Right hindlimb (tissue), 1 donor: Measurements from ENCODE around the gene LRRC18.

Experiments
- DNase-seq: peaks from one replicate; pipeline ENCODE4 v3.0.0-alpha.2; 2018

LRRC18 gene

GRCh38 chr10:48945441-48946130 is 5.9 kb upstream of the LRRC18 start:
- DNase-seq, result no peak

DNA sequence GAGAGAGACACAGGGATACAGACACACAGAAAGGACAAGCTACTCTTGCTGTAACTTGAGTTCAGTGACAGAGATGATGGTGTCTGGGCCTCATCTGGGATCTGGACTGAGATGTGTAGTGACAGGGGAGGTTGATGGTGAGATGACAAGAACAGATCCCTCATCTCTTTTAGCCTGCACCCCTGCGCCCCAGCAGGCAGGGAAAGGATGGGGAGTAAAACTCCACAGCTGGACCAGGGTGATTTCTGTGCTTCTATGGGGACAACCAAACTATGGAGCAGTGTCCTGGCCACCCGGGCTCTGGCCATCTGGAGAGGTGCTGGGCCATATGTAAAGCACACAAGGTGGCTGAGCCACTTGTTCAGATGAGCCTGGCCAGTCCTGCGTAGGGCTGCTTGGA is 4.5 kb upstream of the LRRC18 start:
- no peak for DNase-seq

DNA sequence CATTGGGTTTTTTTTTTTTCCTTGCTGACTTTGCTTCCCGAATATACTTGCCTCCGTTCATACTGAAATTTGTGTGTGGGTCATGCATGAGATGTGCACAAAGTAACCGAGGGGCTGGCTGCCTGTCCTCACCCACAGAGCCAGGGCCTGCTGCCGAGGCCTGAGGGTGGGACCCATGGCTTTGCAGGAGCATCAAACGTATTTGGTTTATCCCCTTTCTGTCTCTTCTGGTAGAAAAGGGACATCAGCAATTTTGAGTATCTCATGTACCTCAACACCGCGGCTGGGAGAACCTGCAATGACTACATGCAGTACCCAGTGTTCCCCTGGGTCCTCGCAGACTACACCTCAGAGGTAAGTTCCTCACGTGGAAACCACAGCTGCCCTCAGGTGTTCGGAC is 3.5 kb upstream of the LRRC18 start:
- no peak for DNase-seq

DNA sequence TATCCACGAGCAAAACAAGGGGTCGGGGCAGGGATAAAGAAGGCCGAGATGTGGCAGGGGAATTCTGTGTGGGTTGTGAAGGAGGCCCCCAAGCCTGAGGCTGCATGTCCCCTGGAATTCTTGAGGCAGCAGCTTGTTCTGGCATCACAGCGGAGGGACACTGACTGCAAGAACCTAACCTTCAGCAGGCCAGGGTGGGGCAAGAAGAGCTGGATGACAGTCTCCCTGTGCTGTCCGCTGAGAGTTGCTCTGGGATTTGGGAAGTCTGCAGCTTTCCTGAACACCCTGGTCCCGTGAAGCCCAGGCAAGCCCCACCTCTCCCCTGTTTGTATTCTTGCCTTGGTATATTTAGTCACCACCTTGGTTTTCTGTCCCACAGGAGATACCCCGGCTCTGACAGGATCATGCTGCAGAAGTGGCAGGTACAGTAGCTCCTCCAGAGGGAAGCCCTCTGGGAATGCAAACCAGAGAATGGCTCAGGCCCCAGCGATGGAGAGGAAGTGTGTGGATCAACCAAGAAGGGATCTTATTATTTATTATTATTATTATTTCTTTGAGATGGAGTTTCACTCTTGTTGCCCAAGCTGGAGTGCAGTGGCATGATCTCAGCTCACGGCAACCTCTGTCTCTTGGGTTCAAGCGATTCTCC is 1.9 kb upstream of the LRRC18 start:
- DNase-seq, result no peak

DNA sequence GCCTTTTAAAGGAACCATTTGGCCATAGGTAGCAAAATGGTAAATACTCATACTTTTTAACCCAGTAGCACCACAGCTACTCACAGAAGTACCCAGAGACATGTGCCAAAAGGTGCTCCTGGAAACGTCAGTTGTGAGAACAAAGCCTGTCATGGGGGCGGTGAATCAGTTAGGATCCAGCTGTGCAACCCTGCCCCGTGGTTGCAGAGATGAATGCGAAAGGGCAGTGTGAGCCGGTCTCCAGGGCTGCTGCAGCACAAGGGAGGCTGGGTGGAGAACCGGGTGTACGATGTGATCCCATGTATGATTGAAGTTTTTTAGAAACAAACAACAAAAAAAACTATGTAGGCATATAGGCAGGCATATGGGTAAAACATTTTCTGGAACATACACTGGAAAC is 1.3 kb upstream of the LRRC18 start:
- no peak for DNase-seq

DNA sequence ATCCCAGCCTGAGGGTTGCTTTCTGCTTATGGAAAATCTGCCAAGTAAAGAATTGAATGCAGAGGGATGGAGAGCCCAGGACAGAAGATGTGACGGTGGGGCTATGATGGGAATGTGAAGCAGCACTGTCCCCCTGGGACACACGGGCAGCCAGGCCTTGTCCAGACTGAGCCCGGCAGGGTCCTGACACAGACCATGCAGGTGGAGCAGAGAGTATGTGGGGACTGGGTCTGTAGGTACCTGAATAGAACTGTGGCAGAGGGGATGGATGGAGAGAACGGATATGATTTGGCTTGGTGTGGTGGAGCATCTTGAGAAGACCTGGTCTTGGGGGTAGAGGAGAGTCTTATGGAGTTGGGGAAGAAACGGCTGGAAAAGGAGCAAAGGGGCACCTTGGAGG is 732 bp upstream of the LRRC18 start:
- DNase-seq, result no peak

DNA sequence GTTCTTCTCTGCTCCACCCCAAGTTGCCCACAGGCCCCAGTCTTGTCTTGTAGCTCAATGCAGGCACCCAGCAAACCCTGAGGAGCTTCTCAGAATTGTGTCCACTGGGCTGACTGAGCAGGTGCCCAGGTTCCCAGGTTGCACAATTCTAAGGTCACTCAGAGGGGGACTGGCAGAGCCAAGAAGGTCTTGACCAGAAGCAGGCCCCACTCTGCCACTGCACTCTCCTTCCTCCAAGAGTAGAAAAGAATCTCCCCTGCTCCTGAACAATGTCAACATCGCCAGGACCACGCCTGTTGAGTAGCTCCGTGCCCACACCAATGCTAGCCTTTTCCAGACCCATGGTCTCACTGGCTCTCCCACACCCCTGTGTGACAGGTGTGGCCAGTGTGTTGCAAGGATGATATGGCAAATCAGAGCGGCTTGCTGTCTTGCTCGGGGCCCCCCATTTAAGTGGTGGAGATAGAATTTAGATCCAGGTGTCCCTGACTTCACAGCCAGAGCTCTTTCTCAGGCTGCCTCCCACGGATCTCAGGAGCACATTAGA is 577 bp downstream of the LRRC18 start:
- DNase-seq, result no peak

- DNase-seq, result no peak
Observed at GRCh38 chr10:48938281-48938680, 1.4 kb downstream of the LRRC18 start.

DNA sequence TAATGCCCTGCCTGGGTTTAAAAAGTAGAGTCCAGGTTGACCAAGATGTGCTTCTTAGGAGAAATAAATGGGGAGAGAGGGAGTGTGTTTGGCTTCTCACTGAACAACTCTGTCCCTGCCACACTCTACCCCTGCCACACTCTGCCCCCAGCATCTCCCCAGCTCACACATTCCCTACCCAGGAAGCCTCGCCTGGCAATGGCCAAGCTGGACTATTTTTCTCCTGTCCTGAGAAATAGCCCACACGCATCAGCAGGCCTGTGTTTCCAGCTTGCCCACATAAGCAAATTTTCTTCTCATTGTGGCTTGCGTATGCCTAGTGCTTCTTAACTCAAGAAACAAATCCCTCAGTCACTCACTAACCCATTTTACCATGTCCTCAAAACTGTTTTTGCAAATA is 1.8 kb downstream of the LRRC18 start:
- DNase-seq, result no peak

GRCh38 chr10:48935577-48935976 is 4.1 kb downstream of the LRRC18 start:
- no peak for DNase-seq

DNA sequence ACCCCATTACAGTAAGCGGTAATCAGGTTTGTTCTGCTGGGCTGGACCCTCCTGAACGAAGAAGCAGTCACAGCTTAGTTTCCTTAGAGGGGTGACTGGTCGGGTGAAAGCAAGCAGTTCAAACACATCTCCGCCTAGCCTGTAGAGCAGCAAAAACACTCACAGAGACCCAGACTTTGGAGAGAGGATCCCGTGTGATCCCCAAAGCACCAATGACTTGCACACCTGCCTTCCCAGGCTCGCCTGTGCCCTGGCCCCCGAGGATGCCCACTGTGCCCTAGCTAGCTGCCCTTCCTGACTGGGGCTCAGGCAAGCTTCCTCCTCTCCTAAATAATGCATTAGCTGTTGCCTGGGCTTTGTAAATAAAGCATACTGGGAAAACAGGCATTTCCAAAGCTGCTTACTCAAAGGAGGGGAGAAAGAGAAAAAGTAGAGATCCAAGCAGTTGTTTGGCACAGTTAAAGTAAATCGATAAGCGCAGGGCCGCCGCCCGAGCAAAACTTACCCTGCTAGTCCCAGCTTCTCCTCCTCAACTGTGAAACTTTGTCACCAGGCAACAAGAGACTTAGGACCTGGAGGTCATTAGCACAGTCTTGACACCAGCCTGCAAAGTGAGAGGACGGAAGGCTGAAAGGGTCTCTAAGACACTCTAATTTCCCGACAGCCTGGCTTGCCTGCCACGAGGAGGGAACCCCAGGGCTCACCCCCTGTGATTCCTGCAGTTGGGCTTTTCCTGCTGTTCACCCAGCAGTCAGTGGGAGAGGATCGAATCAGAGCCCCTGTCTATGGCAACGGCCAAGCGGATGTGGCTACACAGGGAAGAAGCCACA is 4.8 kb downstream of the LRRC18 start:
- peak; percentile 50 for DNase-seq

- DNase-seq, result no peak
Observed at GRCh38 chr10:48932831-48933664, 6.6 kb downstream of the LRRC18 start.

DNA sequence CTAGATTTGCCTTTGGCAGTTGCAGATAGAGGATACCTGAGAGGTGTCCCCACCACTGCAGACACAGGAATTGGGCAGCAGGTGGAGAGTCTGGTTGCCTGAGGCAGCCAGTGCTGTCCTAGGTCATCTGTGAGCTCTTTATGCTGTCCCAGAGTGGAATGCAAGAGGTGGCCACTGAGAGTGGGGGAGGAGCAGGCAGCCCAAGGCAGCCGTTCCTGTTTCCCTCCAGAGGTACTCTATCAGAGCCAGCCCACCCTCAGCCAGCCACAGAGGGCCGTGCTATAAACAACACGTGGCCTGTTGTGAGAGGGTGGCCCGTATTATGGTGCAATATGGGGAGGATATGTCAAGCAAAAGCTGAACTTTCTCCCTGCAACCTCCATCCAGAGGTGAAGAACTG is 8.5 kb downstream of the LRRC18 start:
- DNase-seq, result no peak

DNA sequence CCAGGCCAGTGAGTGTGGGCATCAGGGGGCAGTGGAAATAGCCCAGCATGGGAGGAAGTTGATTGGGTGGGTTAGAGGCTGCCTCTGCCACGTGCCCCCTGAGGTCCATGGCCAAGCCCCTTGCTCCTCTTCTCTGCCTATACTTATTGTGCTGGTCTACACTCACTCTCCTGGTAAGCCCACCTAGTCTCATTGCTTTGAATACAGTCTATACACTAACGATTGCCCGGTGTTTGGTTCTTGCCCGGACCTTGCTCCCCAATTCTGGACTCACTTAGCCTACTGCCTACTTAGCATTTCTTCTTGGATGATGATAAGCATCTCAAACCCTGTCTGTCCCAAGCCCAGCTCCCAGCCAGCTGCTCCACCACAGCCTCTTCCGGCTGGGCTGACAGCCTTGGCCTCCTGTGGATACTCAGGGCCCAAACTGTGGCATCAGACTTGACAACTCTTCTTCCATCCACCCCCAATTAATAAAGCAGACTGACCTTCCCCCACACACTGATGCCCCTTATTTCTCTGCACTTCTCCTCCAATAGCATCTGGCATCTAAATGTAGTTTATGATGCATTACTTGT is 10.1 kb downstream of the LRRC18 start:
- no peak for DNase-seq

- DNase-seq, result no peak
Observed at GRCh38 chr10:48926764-48927540, 12.7 kb downstream of the LRRC18 start.

DNA sequence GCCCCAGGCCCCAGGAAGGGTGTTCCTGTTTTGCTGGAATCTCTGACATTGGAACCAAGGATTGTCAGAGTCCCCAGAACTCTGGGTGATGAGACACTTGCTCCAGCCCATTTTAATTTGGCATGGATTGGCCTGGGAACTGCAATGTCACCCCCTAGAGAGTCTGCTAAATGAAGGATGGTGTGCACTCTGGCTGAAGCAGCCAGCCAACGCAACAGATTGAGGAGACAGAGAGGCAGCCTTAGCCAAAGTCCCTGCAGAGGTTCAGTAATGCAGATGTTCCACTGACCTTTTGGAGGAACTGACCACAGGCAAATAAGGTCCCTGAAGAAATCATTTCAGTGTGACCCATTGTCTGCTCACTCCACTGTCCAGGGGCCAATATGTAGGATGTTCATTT is 13.4 kb downstream of the LRRC18 start:
- no peak for DNase-seq

DNA sequence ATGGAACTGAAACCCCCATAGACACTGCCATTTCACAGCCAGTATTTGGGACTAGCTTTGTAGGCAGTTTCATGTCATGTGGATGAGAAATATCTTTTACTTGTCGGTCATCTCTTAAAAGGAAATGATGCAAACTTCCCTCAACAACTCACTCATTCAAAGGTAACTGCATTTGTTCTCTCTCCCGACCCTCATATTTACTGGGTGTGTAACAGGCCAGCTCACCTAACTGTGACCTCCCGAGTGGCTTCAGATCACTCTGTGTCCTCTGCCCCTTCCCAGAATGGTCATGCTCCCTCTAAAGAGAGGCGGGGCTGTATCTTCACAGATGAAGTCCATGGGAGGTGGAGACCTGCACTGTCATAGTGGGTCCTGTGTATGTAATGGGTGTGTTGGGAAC is 14.7 kb downstream of the LRRC18 start:
- no peak for DNase-seq

DNA sequence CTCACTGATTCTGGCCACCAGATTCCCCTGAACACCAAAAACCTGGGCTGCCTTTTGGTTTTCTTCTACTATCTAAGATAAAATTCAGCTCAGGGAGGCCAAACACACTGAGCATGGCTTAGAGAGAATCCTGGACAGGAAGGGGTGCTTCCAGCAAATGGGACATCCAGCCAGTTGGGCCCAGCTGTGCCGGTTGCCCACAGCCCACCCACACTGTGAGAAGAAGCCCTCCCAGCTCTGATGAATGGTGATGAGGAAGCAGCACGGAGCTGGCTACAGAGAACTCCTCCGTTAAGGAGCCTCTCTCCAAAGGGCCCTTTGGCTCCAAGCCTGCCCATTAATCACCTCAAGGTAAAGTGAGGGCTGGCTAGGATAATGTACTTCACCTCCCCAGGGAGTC is 15.9 kb downstream of the LRRC18 start:
- DNase-seq, result no peak

DNA sequence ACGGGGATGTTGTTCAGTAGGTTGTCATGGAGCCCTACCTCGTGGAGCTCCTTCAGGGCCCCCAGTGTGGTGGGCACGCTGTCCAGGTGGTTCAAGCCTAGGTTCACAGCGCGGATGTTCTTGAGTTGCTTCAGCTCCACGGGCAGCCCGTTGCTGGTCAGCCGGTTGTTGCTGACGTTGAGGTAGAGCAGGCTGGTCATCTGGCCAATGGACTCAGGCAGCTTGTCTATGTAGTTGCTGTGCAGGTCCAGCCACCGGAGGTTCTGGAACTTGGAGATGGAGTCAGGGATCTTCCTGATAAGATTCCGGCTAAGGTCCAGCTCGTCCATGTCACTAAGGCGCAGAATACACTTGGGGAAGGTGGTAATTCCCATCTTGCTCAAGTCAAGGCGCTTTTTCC is 26.0 kb downstream of the LRRC18 start:
- DNase-seq, result no peak

- no peak for DNase-seq
Observed at GRCh38 chr10:48910548-48910947, 29.1 kb downstream of the LRRC18 start.

GRCh38 chr10:48907730-48908129 is 31.9 kb downstream of the LRRC18 start:
- no peak for DNase-seq

DNA sequence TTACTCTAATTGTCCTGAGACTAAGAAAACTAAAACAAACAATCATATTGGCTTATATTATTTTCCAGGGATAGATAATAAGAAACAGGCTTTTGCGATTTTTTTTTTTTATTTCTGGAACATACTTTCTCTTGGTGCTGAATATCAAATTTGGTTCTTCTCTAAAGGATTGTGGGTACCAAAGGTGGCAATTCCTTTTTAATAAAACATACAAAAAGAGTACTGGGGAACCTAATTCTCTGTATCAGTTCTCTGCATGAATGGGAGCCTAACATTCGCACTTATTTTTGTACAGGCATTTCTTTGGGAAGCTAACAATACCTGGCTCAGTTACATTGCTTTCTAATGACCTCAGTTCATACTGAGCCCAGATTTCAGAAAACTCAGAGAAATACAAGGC is 32.8 kb downstream of the LRRC18 start:
- DNase-seq, result no peak
